CD4-positive, alpha-beta T cell treated with Interleukin-2 at 100 ng/mL for 4 hours (primary cell): ENCODE results near the gene RNF187.

ENCODE experiments used
- DNase-seq: peaks from one replicate; pipeline ENCODE4 v3.0.0-alpha.2; 2020; ENCODE audit warnings: low spot score

Gene RNF187

GRCh38 chr1:228510101-228510802, 23.1 kb downstream of the RNF187 start:
- DNase-seq: no peak

GRCh38 chr1:228510803-228511413, 23.7 kb downstream of the RNF187 start:
- no peak for DNase-seq

GRCh38 chr1:228511546-228512445, 24.6 kb downstream of the RNF187 start:
- DNase-seq: no peak

GRCh38 chr1:228512781-228513198, 25.6 kb downstream of the RNF187 start:
- no peak for DNase-seq

GRCh38 chr1:228513236-228513900, 26.2 kb downstream of the RNF187 start:
- no peak for DNase-seq

- no peak for DNase-seq
Observed at GRCh38 chr1:228514421-228514820, 27.2 kb downstream of the RNF187 start.

GRCh38 chr1:228515200-228515834, 28.1 kb downstream of the RNF187 start:
- peak; percentile 47 for DNase-seq

- no peak for DNase-seq
Observed at GRCh38 chr1:228517655-228518054, 30.5 kb downstream of the RNF187 start.

- DNase-seq: no peak
Observed at GRCh38 chr1:228527596-228527995, 40.4 kb downstream of the RNF187 start.

- DNase-seq: no peak
Observed at GRCh38 chr1:228528612-228529011, 41.4 kb downstream of the RNF187 start.

- DNase-seq: no peak
Observed at GRCh38 chr1:228530086-228530758, 43.0 kb downstream of the RNF187 start.

GRCh38 chr1:228530951-228531731, 44.0 kb downstream of the RNF187 start:
- no peak for DNase-seq

GRCh38 chr1:228538831-228539230, 51.6 kb downstream of the RNF187 start:
- DNase-seq: no peak

- DNase-seq: no peak
Observed at GRCh38 chr1:228540161-228540917, 53.2 kb downstream of the RNF187 start.

- DNase-seq: no peak
Observed at GRCh38 chr1:228541725-228542124, 54.5 kb downstream of the RNF187 start.

GRCh38 chr1:228542376-228542775, 55.2 kb downstream of the RNF187 start:
- no peak for DNase-seq

- DNase-seq: no peak
Observed at GRCh38 chr1:228542981-228543380, 55.8 kb downstream of the RNF187 start.

GRCh38 chr1:228543396-228543795, 56.2 kb downstream of the RNF187 start:
- no peak for DNase-seq

- DNase-seq: no peak
Observed at GRCh38 chr1:228544021-228544850, 57.1 kb downstream of the RNF187 start.
